DOHH2 (cell line): Measurements from ENCODE around the gene CYP11A1.

Source experiments
- H3F3A ChIP-seq: fragments of 200-600 bp; sonication (generic), shearing (Covaris generic); 2 replicates; pipeline ENCODE4 v1.6.0; 2016; ENCODE audit warnings: antibody characterized with exemption, mild to moderate bottlenecking; ENCODE audit not compliant: control insufficient read depth, insufficient read depth
- H3K27ac ChIP-seq: fragments of 200-600 bp; sonication (generic); 2 replicates; pipeline ENCODE4 v1.5.1; 2014; ENCODE audit warnings: low read depth, mild to moderate bottlenecking, low read length, moderate library complexity
- H3K27me3 ChIP-seq: fragments of 200-600 bp; sonication (generic); 2 replicates; pipeline ENCODE4 v1.6.1; 2014; ENCODE audit warnings: mild to moderate bottlenecking, low read length, mixed read lengths; ENCODE audit not compliant: control insufficient read depth
- H3K36me3 ChIP-seq: fragments of 200-600 bp; sonication (generic); 2 replicates; pipeline ENCODE4 v1.6.1; 2014; ENCODE audit warnings: mild to moderate bottlenecking, low read length, moderate library complexity, mixed read lengths; ENCODE audit not compliant: control insufficient read depth
- H3K4me1 ChIP-seq: fragments of 200-600 bp; sonication (generic); 2 replicates; pipeline ENCODE4 v1.6.1; 2014; ENCODE audit warnings: mild to moderate bottlenecking, low read length, mixed read lengths; ENCODE audit not compliant: control insufficient read depth
- H3K4me2 ChIP-seq: fragments of 200-600 bp; sonication (generic); 2 replicates; pipeline ENCODE4 v1.6.0; 2014; ENCODE audit warnings: mild to moderate bottlenecking, low read length, moderate library complexity
- H3K4me3 ChIP-seq: fragments of 200-600 bp; sonication (generic); 2 replicates; pipeline ENCODE4 v1.5.1; 2014; ENCODE audit warnings: mild to moderate bottlenecking, low read length, mixed read lengths
- H3K79me2 ChIP-seq: fragments of 200-600 bp; sonication (generic); 2 replicates; pipeline ENCODE4 v1.6.1; 2014; ENCODE audit warnings: mild to moderate bottlenecking, low read length, mixed read lengths; ENCODE audit not compliant: control insufficient read depth
- H3K9me2 ChIP-seq: fragments of 200-600 bp; sonication (generic); replicated peaks from 2 replicates; pipeline ENCODE4 v1.6.1; 2014; ENCODE audit warnings: mild to moderate bottlenecking, low read length, mixed read lengths; ENCODE audit not compliant: control insufficient read depth
- H3K9me3 ChIP-seq: fragments of 200-600 bp; sonication (generic); 2 replicates; pipeline ENCODE4 v1.6.1; 2014; ENCODE audit warnings: antibody characterized with exemption, low read length, mixed read lengths; ENCODE audit not compliant: control insufficient read depth, insufficient read depth
- H4K20me1 ChIP-seq: fragments of 200-600 bp; sonication (generic); 2 replicates; pipeline ENCODE4 v1.6.0; 2014; ENCODE audit warnings: low read depth, mild to moderate bottlenecking, antibody characterized with exemption, low read length, moderate library complexity; ENCODE audit not compliant: control insufficient read depth, insufficient read depth
- CTCF ChIP-seq: fragments of 200-600 bp; sonication (generic); IDR thresholded peaks from one replicate; pipeline ENCODE4 v1.5.1; 2014; ENCODE audit warnings: antibody characterized with exemption, mild to moderate bottlenecking, low read depth, low read length; ENCODE audit not compliant: poor library complexity, severe bottlenecking
- EZH2phosphoT487 ChIP-seq: fragments of 200-600 bp; sonication (generic); IDR thresholded peaks from 2 replicates; pipeline ENCODE4 v1.6.1; 2017; ENCODE audit warnings: borderline replicate concordance, mild to moderate bottlenecking, antibody characterized with exemption, low read length, moderate library complexity, mixed read lengths

CYP11A1 gene

GRCh38 chr15:74414603-74415338 is 47.3 kb upstream of the CYP11A1 start:
- Histone ChIP-seq H3K27me3 (peaks cover 94% of the 10 kb centered on the region), H3F3A (no peaks in the 10 kb centered on the region), H3K9me3 (no peaks in the 10 kb centered on the region), H3K9me2 (no peaks in the 10 kb centered on the region), H3K4me3 (no peak overlapping the region), H3K4me2 (no peak overlapping the region), H3K27ac (no peak overlapping the region), H3K36me3 (no peaks in the 10 kb centered on the region), H4K20me1 (peaks cover 25% of the 10 kb centered on the region), H3K79me2 (no peaks in the 10 kb centered on the region), H3K4me1 (no peaks in the 10 kb centered on the region)
- TF ChIP-seq EZH2phosphoT487 (no peak), CTCF (no peak)

- Histone ChIP-seq H3K79me2 (no peaks in the 10 kb centered on the region), H3K27ac (no peak overlapping the region), H3K36me3 (no peaks in the 10 kb centered on the region), H3K9me2 (no peaks in the 10 kb centered on the region), H3K9me3 (no peaks in the 10 kb centered on the region), H3K4me1 (no peaks in the 10 kb centered on the region), H3K4me2 (no peak overlapping the region), H3F3A (no peaks in the 10 kb centered on the region), H4K20me1 (peaks cover 25% of the 10 kb centered on the region), H3K4me3 (no peak overlapping the region), H3K27me3 (peaks cover 91% of the 10 kb centered on the region)
- TF ChIP-seq CTCF, result no peak
Observed at GRCh38 chr15:74414081-74414580, 46.7 kb upstream of the CYP11A1 start.

- H4K20me1 ChIP-seq, result peaks cover 22% of the 10 kb centered on the region
- H3K27me3 ChIP-seq, result peaks cover 91% of the 10 kb centered on the region
- H3K9me3 ChIP-seq, result no peaks in the 10 kb centered on the region
- no peaks in the 10 kb centered on the region for H3K9me2 ChIP-seq
- no peak overlapping the region for H3K4me2 ChIP-seq
- TF ChIP-seq EZH2phosphoT487 (no peak), CTCF (no peak)
- H3K4me3 ChIP-seq, result no peak overlapping the region
- H3K36me3 ChIP-seq, result no peaks in the 10 kb centered on the region
- H3K4me1 ChIP-seq, result no peaks in the 10 kb centered on the region
- H3K79me2 ChIP-seq, result no peaks in the 10 kb centered on the region
- no peak overlapping the region for H3K27ac ChIP-seq
- no peaks in the 10 kb centered on the region for H3F3A ChIP-seq
Observed at GRCh38 chr15:74413350-74414080, 46.1 kb upstream of the CYP11A1 start.
